PC-3 (cell line): ENCODE measurements around the gene CCDC187.

Experiments used
- CTCF ChIP-seq: fragments of 300-600 bp; sonication (generic); conservative IDR thresholded peaks from 2 replicates; pipeline ENCODE4 v1.5.1; 2017; ENCODE audit warnings: antibody characterized with exemption, low read depth, mild to moderate bottlenecking, low read length
- EZH2 ChIP-seq: fragments of 300-600 bp; sonication (generic); IDR thresholded peaks from one replicate; pipeline ENCODE4 v1.6.1; 2017; ENCODE audit warnings: antibody characterized with exemption, mild to moderate bottlenecking, low read length; ENCODE audit not compliant: unreplicated experiment
- EZH2phosphoT487 ChIP-seq: fragments of 300-600 bp; sonication (generic); IDR thresholded peaks from 2 replicates; pipeline ENCODE4 v1.6.1; 2018; ENCODE audit warnings: mild to moderate bottlenecking, antibody characterized with exemption, low read length, borderline replicate concordance

- no peak for TF ChIP-seq CTCF
- TF ChIP-seq EZH2 = no peak
- TF ChIP-seq EZH2phosphoT487 = no peak
These were observed 56.9 kb downstream of the CCDC187 start for GRCh38 chr9:136246849-136247550.
